HG02885 (cell line): Measurements from ENCODE around the gene MSRB1.

ENCODE experiments used
- ATAC-seq: cut with Tn5 transposase; IDR thresholded peaks from one replicate; pipeline ENCODE4 v1.9.1; 2021; ENCODE audit warnings: mild to moderate bottlenecking; ENCODE audit not compliant: unreplicated experiment, poor library complexity

MSRB1 gene

GRCh38 chr16:1918351-1919326, 24.4 kb downstream of the MSRB1 start, which contains the start of gene HS3ST6:
TSS of gene HS3ST6 (minus strand) at chr16:1918415. CDS start at chr16:1918323, 92 bp downstream.
- no peak for ATAC-seq

- no peak for ATAC-seq
These were observed 25.2 kb downstream of the MSRB1 start for GRCh38 chr16:1917665-1918350.

- ATAC-seq, result no peak
These were observed 25.8 kb downstream of the MSRB1 start for GRCh38 chr16:1917056-1917664.

GRCh38 chr16:1916640-1916990, 26.4 kb downstream of the MSRB1 start:
- ATAC-seq, result no peak

- no peak for ATAC-seq
These were observed 27.0 kb downstream of the MSRB1 start for GRCh38 chr16:1915732-1916639.

- ATAC-seq, result no peak
These were observed 28.0 kb downstream of the MSRB1 start for GRCh38 chr16:1914988-1915387.

GRCh38 chr16:1914084-1914608, 28.9 kb downstream of the MSRB1 start:
- ATAC-seq, result no peak

GRCh38 chr16:1913327-1914083, 29.5 kb downstream of the MSRB1 start:
- ATAC-seq, result no peak

- no peak for ATAC-seq
These were observed 30.8 kb downstream of the MSRB1 start for GRCh38 chr16:1912215-1912543.

GRCh38 chr16:1911467-1912214, 31.4 kb downstream of the MSRB1 start:
- ATAC-seq, result no peak

- no peak for ATAC-seq
These were observed 33.3 kb downstream of the MSRB1 start for GRCh38 chr16:1909561-1910231.

GRCh38 chr16:1908983-1909382, 34.0 kb downstream of the MSRB1 start:
- no peak for ATAC-seq

GRCh38 chr16:1908184-1908583, 34.8 kb downstream of the MSRB1 start:
- no peak for ATAC-seq

GRCh38 chr16:1907226-1907860, 35.7 kb downstream of the MSRB1 start:
- ATAC-seq, result no peak

GRCh38 chr16:1906846-1907165, 36.2 kb downstream of the MSRB1 start:
- ATAC-seq, result no peak

- ATAC-seq, result no peak
These were observed 36.7 kb downstream of the MSRB1 start for GRCh38 chr16:1906055-1906845.
